SK-N-SH treated with all-trans-retinoic acid at 6 μM for 48 hours (cell line): ENCODE data around the gene EXOC3.

ENCODE experiments used
- ATAC-seq: fragments of 200-7000 bp; cut with Tn5 transposase; 3 replicates; pipeline ENCODE4 v1.9.1; 2020; ENCODE audit warnings: mild to moderate bottlenecking, moderate library complexity
- BACH2 ChIP-seq: fragments of 250-450 bp; sonication (Bioruptor Pico); IDR thresholded peaks from 2 replicates; pipeline ENCODE4 v1.9.0; 2021; ENCODE audit warnings: mild to moderate bottlenecking, borderline replicate concordance
- CREB5 ChIP-seq: fragments of 250-450 bp; sonication (Bioruptor Pico); IDR thresholded peaks from 2 replicates; pipeline ENCODE4 v1.5.1; 2020; ENCODE audit warnings: low read depth, mild to moderate bottlenecking, moderate library complexity
- CSDC2 ChIP-seq: fragments of 250-450 bp; sonication (Bioruptor Pico); IDR thresholded peaks from 2 replicates; pipeline ENCODE4 v1.5.0; 2020; ENCODE audit warnings: mild to moderate bottlenecking, moderate library complexity
- CSRNP3 ChIP-seq: fragments of 250-450 bp; sonication (Bioruptor Pico); IDR thresholded peaks from 2 replicates; pipeline ENCODE4 v1.5.1; 2021; ENCODE audit warnings: mild to moderate bottlenecking, moderate library complexity
- GLIS3 ChIP-seq: fragments of 250-450 bp; sonication (Bioruptor Pico); IDR thresholded peaks from 2 replicates; pipeline ENCODE4 v1.5.0; 2020; ENCODE audit warnings: mild to moderate bottlenecking, moderate library complexity
- ISL1 ChIP-seq: fragments of 250-450 bp; sonication (Bioruptor Pico); IDR thresholded peaks from 2 replicates; pipeline ENCODE4 v2.1.2; 2022; ENCODE audit warnings: mild to moderate bottlenecking, moderate library complexity
- OSR1 ChIP-seq: fragments of 250-450 bp; sonication (Bioruptor Pico); IDR thresholded peaks from 2 replicates; pipeline ENCODE4 v1.8.0; 2022; ENCODE audit warnings: moderate library complexity, mild to moderate bottlenecking, inconsistent platforms
- PATZ1 ChIP-seq: fragments of 250-450 bp; sonication (Bioruptor Pico); IDR thresholded peaks from 2 replicates; pipeline ENCODE4 v1.8.0; 2020; ENCODE audit warnings: mild to moderate bottlenecking, moderate library complexity, borderline replicate concordance
- PPARA ChIP-seq: fragments of 250-450 bp; sonication (Bioruptor Pico); IDR thresholded peaks from 2 replicates; pipeline ENCODE4 v1.5.0; 2020; ENCODE audit warnings: mild to moderate bottlenecking, borderline replicate concordance
- RARB ChIP-seq: fragments of 250-450 bp; sonication (Bioruptor Pico); IDR thresholded peaks from 2 replicates; pipeline ENCODE4 v1.8.0; 2021; ENCODE audit warnings: mild to moderate bottlenecking, moderate library complexity
- SNAI2 ChIP-seq: fragments of 250-450 bp; sonication (Bioruptor Pico); IDR thresholded peaks from 2 replicates; pipeline ENCODE4 v1.5.0; 2020; ENCODE audit warnings: mild to moderate bottlenecking, moderate library complexity
- TCF4 ChIP-seq: fragments of 250-450 bp; sonication (Bioruptor Pico); IDR thresholded peaks from 2 replicates; pipeline ENCODE4 v1.8.0; 2021; ENCODE audit warnings: mild to moderate bottlenecking, moderate library complexity, borderline replicate concordance
- TOX ChIP-seq: fragments of 250-450 bp; sonication (Bioruptor Pico); IDR thresholded peaks from 2 replicates; pipeline ENCODE4 v1.8.0; 2021; ENCODE audit warnings: mild to moderate bottlenecking, moderate library complexity, borderline replicate concordance
- TSHZ2 ChIP-seq: fragments of 250-450 bp; sonication (Bioruptor Pico); IDR thresholded peaks from 2 replicates; pipeline ENCODE4 v1.5.0; 2020; ENCODE audit warnings: mild to moderate bottlenecking, moderate library complexity
- ZC3H10 ChIP-seq: fragments of 250-450 bp; sonication (Bioruptor Pico); IDR thresholded peaks from 2 replicates; pipeline ENCODE4 v1.5.1; 2021; ENCODE audit warnings: mild to moderate bottlenecking, moderate library complexity
- ZFP3 ChIP-seq: fragments of 250-450 bp; sonication (Bioruptor Pico); IDR thresholded peaks from 2 replicates; pipeline ENCODE4 v1.5.0; 2020; ENCODE audit warnings: mild to moderate bottlenecking, moderate library complexity
- ZFP30 ChIP-seq: fragments of 450-650 bp; formaldehyde crosslinking; IDR thresholded peaks from 2 replicates; pipeline ENCODE4 v1.5.0; 2022; ENCODE audit warnings: mild to moderate bottlenecking, moderate library complexity
- ZNF565 ChIP-seq: fragments of 450-650 bp; formaldehyde crosslinking; conservative IDR thresholded peaks from 2 replicates; pipeline ENCODE4 v1.5.0; 2020; ENCODE audit warnings: low read depth, mild to moderate bottlenecking, moderate library complexity
- ZNF70 ChIP-seq: fragments of 450-650 bp; formaldehyde crosslinking; IDR thresholded peaks from 2 replicates; pipeline ENCODE4 v1.5.0; 2020; ENCODE audit warnings: mild to moderate bottlenecking, moderate library complexity
- ZNF8 ChIP-seq: fragments of 450-650 bp; formaldehyde crosslinking; IDR thresholded peaks from 2 replicates; pipeline ENCODE4 v1.5.0; 2020; ENCODE audit warnings: mild to moderate bottlenecking, moderate library complexity

The EXOC3 gene

GRCh38 chr5:475704-476101 is 32.7 kb downstream of the EXOC3 start:
- TF ChIP-seq GLIS3 (CRISPR knock-in tag): no peak
- no peak for ATAC-seq

GRCh38 chr5:476102-476813 is 33.3 kb downstream of the EXOC3 start:
- TF ChIP-seq TSHZ2 (CRISPR knock-in tag): no peak
- no peak for TF ChIP-seq SNAI2 (CRISPR knock-in tag)
- TF ChIP-seq GLIS3 (CRISPR knock-in tag): no peak
- no peak for TF ChIP-seq ZFP30
- TF ChIP-seq PPARA (CRISPR knock-in tag): no peak
- TF ChIP-seq OSR1 (CRISPR knock-in tag): no peak
- no peak for TF ChIP-seq ZNF8 (CRISPR knock-in tag)
- TF ChIP-seq TCF4 (CRISPR knock-in tag): no peak
- no peak for TF ChIP-seq ZNF70 (CRISPR knock-in tag)
- no peak for TF ChIP-seq ZNF565
- TF ChIP-seq ISL1 (CRISPR knock-in tag): no peak
- TF ChIP-seq PATZ1 (CRISPR knock-in tag): no peak
- no peak for TF ChIP-seq TOX (CRISPR knock-in tag)
- no peak for TF ChIP-seq CREB5 (CRISPR knock-in tag)
- no peak for TF ChIP-seq RARB (CRISPR knock-in tag)
- TF ChIP-seq ZFP3 (CRISPR knock-in tag): no peak
- TF ChIP-seq CSDC2: no peak
- TF ChIP-seq, all 23 proteins: peak for 0
- ATAC-seq: no peak

- ATAC-seq: no peak
- TF ChIP-seq TOX (CRISPR knock-in tag): no peak
- no peak for TF ChIP-seq ISL1 (CRISPR knock-in tag)
- TF ChIP-seq ZNF70 (CRISPR knock-in tag): no peak
- TF ChIP-seq RARB (CRISPR knock-in tag): no peak
- TF ChIP-seq SNAI2 (CRISPR knock-in tag): no peak
- TF ChIP-seq BACH2 (CRISPR knock-in tag): no peak
- TF ChIP-seq, all 23 proteins: peak for 0
Measured at GRCh38 chr5:476814-477175, 33.8 kb downstream of the EXOC3 start.

GRCh38 chr5:477247-477646 is 34.3 kb downstream of the EXOC3 start:
- no peak for ATAC-seq
- TF ChIP-seq CREB5 (CRISPR knock-in tag) (no peak), ZC3H10 (no peak), TCF4 (CRISPR knock-in tag) (no peak), TOX (CRISPR knock-in tag) (no peak), ZFP3 (CRISPR knock-in tag) (no peak), PPARA (CRISPR knock-in tag) (no peak), GLIS3 (CRISPR knock-in tag) (no peak), ZNF8 (CRISPR knock-in tag) (no peak), ZFP30 (no peak), OSR1 (CRISPR knock-in tag) (no peak), ZNF70 (CRISPR knock-in tag) (no peak), TSHZ2 (CRISPR knock-in tag) (no peak), RARB (CRISPR knock-in tag) (no peak), CSRNP3 (CRISPR knock-in tag) (no peak), SNAI2 (CRISPR knock-in tag) (no peak), ISL1 (CRISPR knock-in tag) (no peak), PATZ1 (CRISPR knock-in tag) (no peak)
